Measurements from ENCODE around the gene MEG3. TPM values are rescaled to one million over a fixed set of nuclear protein-coding genes. Genes with fewer than 3 reads are reported as not detected.

The MEG3 gene
- total and polyA plus RNA-seq, 12 donors = 86.6 to 8,129 (median 728) TPM

GRCh38 chr14:100810435-100810834 lies 15.5 kb upstream of the MEG3 start:
- Histone ChIP-seq H3K4me1 (replicated peaks in 1 of 2) (no peaks in the 10 kb centered on the region), H3K36me3 (replicated peaks in 1 of 2) (no peaks in the 10 kb centered on the region), H3K9me3 (replicated peaks in 1 of 3) (peaks cover 0 to 6% (median 0%) of the 10 kb centered on the region in 3 donors), H3K27me3 (no peaks in the 10 kb centered on the region), H3K4me3 (no peak overlapping the region), H3K27ac (no peak overlapping the region)
- no peak for DNase-seq
- WGBS, 4 donors = 83 to 90% (median 87%) methylated on average over 7 of the region's 7 CpGs
- no peak for TF ChIP-seq POLR2A (IDR thresholded peaks at IDR 0.05)
- TF ChIP-seq, protein P1, sequence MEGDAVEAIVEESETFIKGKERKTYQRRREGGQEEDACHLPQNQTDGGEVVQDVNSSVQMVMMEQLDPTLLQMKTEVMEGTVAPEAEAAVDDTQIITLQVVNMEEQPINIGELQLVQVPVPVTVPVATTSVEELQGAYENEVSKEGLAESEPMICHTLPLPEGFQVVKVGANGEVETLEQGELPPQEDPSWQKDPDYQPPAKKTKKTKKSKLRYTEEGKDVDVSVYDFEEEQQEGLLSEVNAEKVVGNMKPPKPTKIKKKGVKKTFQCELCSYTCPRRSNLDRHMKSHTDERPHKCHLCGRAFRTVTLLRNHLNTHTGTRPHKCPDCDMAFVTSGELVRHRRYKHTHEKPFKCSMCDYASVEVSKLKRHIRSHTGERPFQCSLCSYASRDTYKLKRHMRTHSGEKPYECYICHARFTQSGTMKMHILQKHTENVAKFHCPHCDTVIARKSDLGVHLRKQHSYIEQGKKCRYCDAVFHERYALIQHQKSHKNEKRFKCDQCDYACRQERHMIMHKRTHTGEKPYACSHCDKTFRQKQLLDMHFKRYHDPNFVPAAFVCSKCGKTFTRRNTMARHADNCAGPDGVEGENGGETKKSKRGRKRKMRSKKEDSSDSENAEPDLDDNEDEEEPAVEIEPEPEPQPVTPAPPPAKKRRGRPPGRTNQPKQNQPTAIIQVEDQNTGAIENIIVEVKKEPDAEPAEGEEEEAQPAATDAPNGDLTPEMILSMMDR (IDR thresholded peaks at IDR 0.05) = no peak
- intact Hi-C loops (cut with DNase I) = loop anchor here in 1 of 2 donors (10.0 kb wide), 1 partner anchor 96 kb away; no protein-coding TSS in a partner anchor

- intact Hi-C loops (cut with DNase I) = loop anchor here in 1 of 2 donors (10.0 kb wide), 1 partner anchor 96 kb away; no protein-coding TSS in a partner anchor
- Histone ChIP-seq H3K9me3 (replicated peaks in 1 of 3) (peaks cover 0 to 6% (median 0%) of the 10 kb centered on the region in 3 donors), H3K27me3 (no peaks in the 10 kb centered on the region), H3K4me3 (no peak overlapping the region), H3K27ac (no peak overlapping the region), H3K4me1 (replicated peaks in 1 of 2) (no peaks in the 10 kb centered on the region), H3K36me3 (replicated peaks in 1 of 2) (no peaks in the 10 kb centered on the region)
- TF ChIP-seq POLR2A (IDR thresholded peaks at IDR 0.05) = no peak
- TF ChIP-seq, protein P1 (IDR thresholded peaks at IDR 0.05) = no peak
- 67 to 77% (median 76%) methylated on average over 14 to 21 of the region's 21 CpGs for WGBS, 4 donors
- no peak for DNase-seq
These were observed 15.0 kb upstream of the MEG3 start for GRCh38 chr14:100810861-100811461.

GRCh38 chr14:100813291-100813690 lies 12.6 kb upstream of the MEG3 start:
- TF ChIP-seq POLR2A (IDR thresholded peaks at IDR 0.05) = no peak
- TF ChIP-seq, protein P1 (IDR thresholded peaks at IDR 0.05) = no peak
- no peaks in the 10 kb centered on the region for H3K36me3 ChIP-seq (replicated peaks in 1 of 2)
- H3K27me3 ChIP-seq = no peaks in the 10 kb centered on the region
- intact Hi-C loops (cut with DNase I) = loop anchor here in 1 of 2 donors (10.0 kb wide), 1 partner anchor 98 kb away; no protein-coding TSS in a partner anchor
- H3K27ac ChIP-seq = no peak overlapping the region
- 94 to 96% (median 95%) methylated on average over 7 to 10 of the region's 10 CpGs for WGBS, 4 donors
- no peak for DNase-seq
- no peaks in the 10 kb centered on the region for H3K4me1 ChIP-seq (replicated peaks in 1 of 2)
- H3K4me3 ChIP-seq = no peak overlapping the region
- H3K9me3 ChIP-seq (replicated peaks in 1 of 3) = peaks cover 0 to 6% (median 0%) of the 10 kb centered on the region in 3 donors

GRCh38 chr14:100815478-100816285 lies 10.2 kb upstream of the MEG3 start:
- no peak for DNase-seq
- Histone ChIP-seq H3K9me3 (replicated peaks in 1 of 3) (peaks cover 0 to 3% (median 0%) of the 10 kb centered on the region in 3 donors), H3K36me3 (replicated peaks in 1 of 2) (no peaks in the 10 kb centered on the region), H3K27ac (no peak overlapping the region), H3K27me3 (no peaks in the 10 kb centered on the region), H3K4me1 (replicated peaks in 1 of 2) (no peaks in the 10 kb centered on the region), H3K4me3 (no peak overlapping the region)
- WGBS, 4 donors = 77 to 92% (median 86%) methylated on average over 11 to 15 of the region's 15 CpGs
- TF ChIP-seq, protein P1 (IDR thresholded peaks at IDR 0.05) = no peak
- TF ChIP-seq POLR2A (IDR thresholded peaks at IDR 0.05) = no peak
- intact Hi-C loops (cut with DNase I) = loop anchor here in 1 of 2 donors (10.0 kb wide), 1 partner anchor 101 kb away; no protein-coding TSS in a partner anchor

Data from adrenal gland (tissue), 12 donors.